ENCODE measurements around the gene ZNF213. TPM values are rescaled to one million over a fixed set of nuclear protein-coding genes. Genes with fewer than 3 reads are reported as not detected.

Gene ZNF213
- total RNA-seq, 1 experiment from 2014 or later: 5.3 TPM

- no peak overlapping the region for H3K27ac Mint-ChIP-seq (ENCODE audit: unreplicated experiment)
- CTCF ChIA-PET: no interaction called here
- H3K4me3 Mint-ChIP-seq (ENCODE audit: unreplicated experiment): no peak overlapping the region
- H3K27me3 Mint-ChIP-seq (ENCODE audit: insufficient read depth, unreplicated experiment): peaks cover 3% of the 10 kb centered on the region
- POLR2A ChIA-PET: no interaction called here
- Histone ChIP-seq H3K9me3 (no peaks in the 10 kb centered on the region), H3K4me1 (no peaks in the 10 kb centered on the region), H3K27me3 (replicated peaks; ENCODE audit: control insufficient read depth, insufficient read depth, low read length) (no peaks in the 10 kb centered on the region; the same call in 1 of the 2 replicates), H3K36me3 (ENCODE audit: control insufficient read depth, insufficient read depth, low read length) (no peaks in the 10 kb centered on the region), H3K4me3 (ENCODE audit: low read depth, low read length) (no peak overlapping the region)
- no peak for DNase-seq
- H3K9me3 Mint-ChIP-seq (ENCODE audit: unreplicated experiment): no peaks in the 10 kb centered on the region
- BruUV-seq (replicated peaks): no TSS peak
- no peaks in the 10 kb centered on the region for H3K4me1 Mint-ChIP-seq (ENCODE audit: low read depth, unreplicated experiment)
- peaks cover 22% of the 10 kb centered on the region for H3K36me3 Mint-ChIP-seq (ENCODE audit: insufficient read depth, unreplicated experiment)
- intact Hi-C loops (cut with micrococcal nuclease; ENCODE audit: unreplicated experiment): no loop called here
- no peak for TF ChIP-seq CTCF (IDR thresholded peaks at IDR 0.05; ENCODE audit: insufficient read depth in 1 of 2, low read depth in 1 of 2, low read length in 1 of 2, severe bottlenecking in 1 of 2, unreplicated experiment in 1 of 2)
Observed at GRCh38 chr16:3189869-3190268, 55.0 kb downstream of the ZNF213 start.

DNA sequence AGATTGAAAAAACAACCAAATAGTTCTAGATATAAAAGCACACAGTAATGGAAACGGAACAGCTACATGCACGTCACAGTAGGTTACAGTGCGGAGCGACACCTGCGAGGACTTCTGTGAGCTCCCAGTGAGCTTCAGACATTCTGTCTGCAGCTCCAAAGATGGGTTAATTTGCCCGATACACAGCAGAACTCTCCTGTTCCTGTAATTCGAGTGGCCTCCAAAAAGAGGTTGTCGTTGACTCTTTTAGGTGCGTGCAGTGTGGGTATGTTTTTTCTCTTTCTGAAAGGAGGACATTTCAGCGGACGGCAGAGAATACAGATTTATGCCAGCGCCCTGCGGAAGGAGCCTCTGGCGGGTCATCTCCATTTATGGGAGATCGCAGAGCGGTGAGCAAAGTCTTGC lies 56.1 kb downstream of the ZNF213 start:
- H3K36me3 ChIP-seq (ENCODE audit: control insufficient read depth, insufficient read depth, low read length): no peaks in the 10 kb centered on the region
- H3K27me3 Mint-ChIP-seq (ENCODE audit: insufficient read depth, unreplicated experiment): peaks cover 3% of the 10 kb centered on the region
- no peaks in the 10 kb centered on the region for H3K9me3 ChIP-seq
- H3K27me3 ChIP-seq (replicated peaks; ENCODE audit: control insufficient read depth, insufficient read depth, low read length): no peaks in the 10 kb centered on the region; the same call in 1 of the 2 replicates
- ChIA-PET POLR2A (no interaction called here), CTCF (no interaction called here)
- no peaks in the 10 kb centered on the region for H3K4me1 Mint-ChIP-seq (ENCODE audit: low read depth, unreplicated experiment)
- H3K4me3 Mint-ChIP-seq (ENCODE audit: unreplicated experiment): peak overlapping the region; percentile 66
- TF ChIP-seq CTCF (IDR thresholded peaks at IDR 0.05; ENCODE audit: insufficient read depth in 1 of 2, low read depth in 1 of 2, low read length in 1 of 2, severe bottlenecking in 1 of 2, unreplicated experiment in 1 of 2): no peak
- no peaks in the 10 kb centered on the region for H3K4me1 ChIP-seq
- no peaks in the 10 kb centered on the region for H3K9me3 Mint-ChIP-seq (ENCODE audit: unreplicated experiment)
- no TSS peak for BruUV-seq (replicated peaks)
- peaks cover 22% of the 10 kb centered on the region for H3K36me3 Mint-ChIP-seq (ENCODE audit: insufficient read depth, unreplicated experiment)
- intact Hi-C loops (cut with micrococcal nuclease; ENCODE audit: unreplicated experiment): no loop called here
- DNase-seq: no peak
- no peak overlapping the region; the same call in 1 of the 2 replicates for H3K4me3 ChIP-seq (ENCODE audit: low read depth, low read length)
- no peak overlapping the region for H3K27ac Mint-ChIP-seq (ENCODE audit: unreplicated experiment)

Other genes starting within 250 kb of the ZNF213 start
- 23.3 and 27.9 TPM in 2 replicates for gene FLYWCH1, start 223.1 kb upstream of the ZNF213 start, total RNA-seq (2022)
- gene KREMEN2, start 170.8 kb upstream of the ZNF213 start, total RNA-seq (2022): 1.9 and 2.2 TPM in 2 replicates
- 12.0 and 13.4 TPM in 2 replicates for gene PAQR4, start 165.7 kb upstream of the ZNF213 start, total RNA-seq (2022)
- 63.3 and 73.7 TPM in 2 replicates for gene PKMYT1, start 154.6 kb upstream of the ZNF213 start, total RNA-seq (2022)
- gene CLDN9, start 122.1 kb upstream of the ZNF213 start, total RNA-seq (2022): 0.79 and 0.91 TPM in 2 replicates
- 9.0 and 12.9 TPM in 2 replicates for gene CLDN6, start 116.8 kb upstream of the ZNF213 start, total RNA-seq (2022)
- 62.5 and 66.4 TPM in 2 replicates for gene TNFRSF12A, start 114.7 kb upstream of the ZNF213 start, total RNA-seq (2022)
- gene HCFC1R1, start 111.1 kb upstream of the ZNF213 start, total RNA-seq (2022): 40.8 and 44.9 TPM in 2 replicates
- 46.0 and 48.0 TPM in 2 replicates for gene THOC6, start 111.0 kb upstream of the ZNF213 start, total RNA-seq (2022)
- 10.6 and 11.1 TPM in 2 replicates for gene BICDL2, start 98.1 kb upstream of the ZNF213 start, total RNA-seq (2022)
- 0.11 and 0.14 TPM in 2 replicates for gene MMP25, start 88.5 kb upstream of the ZNF213 start, total RNA-seq (2022)
- 149 and 165 TPM in 2 replicates for gene IL32, start 69.4 kb upstream of the ZNF213 start, total RNA-seq (2022)
- not detected in 2 replicates for gene ZSCAN10, start 35.7 kb upstream of the ZNF213 start, total RNA-seq (2022)
- gene ZNF205, start 22.4 kb upstream of the ZNF213 start, total RNA-seq (2022): 10.3 and 13.5 TPM in 2 replicates
- not detected in 2 replicates for gene OR1F1, start 53.2 kb downstream of the ZNF213 start, total RNA-seq (2022)
- gene ZNF200, start 100.1 kb downstream of the ZNF213 start, total RNA-seq (2022): 11.3 and 12.1 TPM in 2 replicates
- gene MEFV, start 121.6 kb downstream of the ZNF213 start, total RNA-seq (2022): not detected in 2 replicates
- 37.0 and 37.4 TPM in 2 replicates for gene ZNF263, start 148.5 kb downstream of the ZNF213 start, total RNA-seq (2022)
- gene TIGD7, start 170.4 kb downstream of the ZNF213 start, total RNA-seq (2022): 3.7 and 5.2 TPM in 2 replicates
- 28.4 and 29.1 TPM in 2 replicates for gene ZNF75A, start 170.5 kb downstream of the ZNF213 start, total RNA-seq (2022)
- gene OR2C1, start 220.9 kb downstream of the ZNF213 start, total RNA-seq (2022): not detected in 2 replicates